NCI-H82 (cell line): Measurements from ENCODE around the gene RETREG1.
"Not testable (repeated sequence)": the region's sequence is repeated elsewhere in the genome, so short reads cannot be mapped to it uniquely, and the experiment has no call there.

ENCODE experiments used
- DNase-seq: peaks from one replicate; lab custom pipeline; 2025; lab: John Stamatoyannopoulos, UW

The RETREG1 gene

GRCh38 chr5:16487456-16487855, 129.3 kb downstream of the RETREG1 start:
- no peak for DNase-seq

DNA sequence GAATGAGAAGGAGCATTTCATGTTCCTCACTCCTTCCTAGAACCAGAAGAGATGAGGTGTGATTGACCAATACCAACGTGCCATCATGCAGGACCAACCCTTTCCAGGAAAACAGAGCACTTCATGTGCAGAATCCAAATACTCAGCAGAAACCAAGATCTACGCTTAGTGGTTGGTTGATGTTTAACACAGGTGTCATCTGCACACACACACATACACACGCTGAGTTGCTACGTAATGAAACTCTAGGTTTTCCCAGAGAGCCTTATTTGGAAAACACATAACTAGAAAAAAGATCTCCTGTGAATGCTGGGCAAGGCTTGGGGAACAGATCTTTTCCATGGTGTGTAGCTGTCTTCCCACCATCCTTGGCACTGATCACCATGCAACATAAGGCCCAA, 130.1 kb downstream of the RETREG1 start:
- no peak for DNase-seq

DNA sequence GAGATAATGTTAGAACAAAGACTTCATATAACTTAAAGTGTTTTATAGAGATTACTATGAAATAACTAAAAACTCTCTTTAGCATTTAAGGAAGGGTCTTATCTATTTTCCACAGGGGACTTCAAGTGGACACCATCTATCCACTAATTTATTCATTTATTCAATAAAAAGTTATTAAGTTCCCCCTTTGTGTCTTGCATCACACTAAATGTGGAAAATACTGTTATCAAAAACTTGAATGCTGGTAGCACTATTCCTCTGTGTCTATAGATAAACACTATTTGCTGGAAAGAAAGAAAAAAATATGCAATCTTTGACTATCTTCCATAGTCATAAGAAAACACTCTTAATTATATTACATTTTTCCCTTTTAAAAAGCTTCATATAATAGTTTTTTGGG, 131.1 kb downstream of the RETREG1 start:
- no peak for DNase-seq

DNA sequence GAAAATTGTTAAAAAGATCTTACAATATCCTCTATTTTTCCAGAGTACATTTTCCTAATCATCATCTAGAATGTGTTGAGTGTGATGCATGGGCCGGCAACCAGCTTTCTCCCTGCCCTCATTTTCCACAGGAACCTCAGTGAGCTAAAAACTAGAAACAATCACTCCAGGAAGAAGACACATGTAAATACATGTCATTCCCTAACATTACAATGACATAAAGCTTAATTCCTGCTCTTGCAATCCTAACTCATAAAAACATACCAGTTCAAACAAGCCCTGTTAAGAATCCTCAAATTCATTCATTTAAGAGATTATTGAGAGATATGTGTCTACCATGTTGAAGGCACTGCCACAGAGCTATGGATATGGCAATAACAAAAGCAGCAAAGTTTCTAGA, 132.7 kb downstream of the RETREG1 start:
- no peak for DNase-seq

DNA sequence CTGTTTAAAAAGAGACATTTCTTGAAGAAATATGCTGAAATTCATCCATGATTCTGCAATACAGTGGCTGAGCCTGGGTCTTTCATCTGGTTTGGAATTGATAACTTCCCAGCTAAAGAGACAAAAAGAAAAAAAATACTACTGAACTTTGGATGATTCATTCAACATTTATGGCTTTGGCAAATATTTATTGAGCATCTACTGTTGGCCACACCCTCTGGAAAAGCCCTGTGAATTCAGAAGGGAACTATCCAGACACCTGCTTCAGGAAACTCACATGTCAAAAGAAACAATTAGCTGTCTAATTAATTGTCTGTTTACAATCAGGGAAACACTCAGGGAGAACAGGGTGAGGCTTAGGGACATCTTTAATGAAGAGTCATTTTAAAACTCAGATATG, 133.4 kb downstream of the RETREG1 start:
- DNase-seq, result no peak

DNA sequence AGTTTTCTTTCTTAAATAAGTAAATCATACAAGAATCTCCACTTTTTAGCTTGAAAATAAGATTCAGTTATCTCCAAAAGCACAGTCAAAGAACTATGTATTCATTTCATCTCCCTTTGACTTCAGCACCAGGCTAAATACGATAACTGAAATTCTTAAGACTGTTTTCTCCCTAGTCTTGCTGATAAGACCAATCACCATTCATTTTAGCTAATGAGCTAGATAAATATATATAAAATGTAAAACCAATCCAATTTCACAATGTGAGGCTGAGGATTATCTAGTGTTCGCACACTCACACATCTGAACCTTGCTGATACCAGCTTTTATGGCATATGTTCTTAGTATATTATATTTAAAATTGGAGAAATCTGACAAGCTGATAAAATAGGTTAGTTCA, 133.9 kb downstream of the RETREG1 start:
- no peak for DNase-seq

GRCh38 chr5:16480821-16481538, 135.8 kb downstream of the RETREG1 start:
- peak; percentile 44 for DNase-seq

DNA sequence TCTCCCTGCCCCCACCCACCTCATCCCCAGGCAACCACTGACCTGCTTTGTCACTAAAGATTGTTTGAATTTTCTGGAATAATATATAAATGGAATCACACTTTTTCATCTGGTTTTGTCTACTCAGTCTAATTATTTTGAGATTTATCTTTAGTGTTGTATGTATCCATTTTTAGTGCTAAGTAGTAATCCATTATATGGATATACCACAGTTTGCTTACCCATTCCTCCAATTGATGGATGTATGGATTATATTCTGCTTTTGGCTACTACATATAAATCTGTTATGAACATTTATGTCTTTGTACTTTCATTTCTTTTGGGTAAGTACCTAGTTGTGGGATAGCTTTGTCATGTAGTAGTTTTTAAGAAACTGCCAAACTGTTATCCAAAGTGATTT, 136.7 kb downstream of the RETREG1 start:
- no peak for DNase-seq

DNA sequence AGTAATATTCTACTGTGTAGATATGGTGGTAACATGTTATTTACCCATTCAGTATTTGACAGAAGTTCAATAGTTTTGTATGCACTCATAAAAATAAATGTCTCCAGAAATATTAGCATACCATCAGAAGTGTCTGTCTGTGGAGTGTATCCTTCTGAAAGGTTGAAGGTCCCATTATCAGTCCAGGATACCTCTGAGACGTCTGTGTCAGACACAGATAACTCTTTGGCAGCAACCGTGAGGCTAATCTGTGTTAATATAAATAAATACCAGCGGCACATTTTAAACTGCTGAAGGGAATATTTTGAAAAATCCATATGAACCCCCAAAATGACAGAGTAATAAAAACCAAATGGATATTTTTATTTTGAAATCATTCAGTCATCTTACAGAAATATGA, 139.3 kb downstream of the RETREG1 start:
- DNase-seq, result no peak

GRCh38 chr5:16476417-16476816, 140.4 kb downstream of the RETREG1 start:
- DNase-seq, result not testable (repeated sequence)

GRCh38 chr5:16471387-16471786, 145.4 kb downstream of the RETREG1 start:
- DNase-seq, result no peak

GRCh38 chr5:16467363-16468219, 149.2 kb downstream of the RETREG1 start:
- DNase-seq, result peak; percentile 64

- DNase-seq, result peak; percentile 94
These were observed 151.0 kb downstream of the RETREG1 start, which contains the start of gene ZNF622 for GRCh38 chr5:16465544-16466432. TSS of gene ZNF622 (minus strand) at chr5:16465800. CDS start at chr5:16465665, 135 bp downstream.

- peak; percentile 34 for DNase-seq
These were observed 151.9 kb downstream of the RETREG1 start for GRCh38 chr5:16464664-16465543.

DNA sequence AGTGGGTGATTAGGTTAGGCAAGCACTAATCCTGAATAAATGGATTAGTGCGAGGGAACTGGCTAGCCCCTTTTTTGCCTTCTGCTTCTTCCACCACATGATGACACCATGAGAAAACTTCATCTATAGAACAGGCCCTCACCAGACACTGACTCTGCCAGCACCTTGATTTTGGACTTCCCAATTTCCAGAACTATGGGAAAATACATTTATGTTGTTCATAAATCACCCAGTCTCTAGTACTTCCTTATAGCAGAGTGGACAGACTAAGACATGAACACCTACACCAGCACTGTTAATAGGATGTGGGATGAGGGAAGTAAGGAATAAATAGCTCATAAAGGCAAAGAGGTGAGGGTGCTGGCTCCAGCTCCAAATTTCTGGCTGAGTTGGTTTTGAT, 152.6 kb downstream of the RETREG1 start:
- peak; percentile 90 for DNase-seq

GRCh38 chr5:16461782-16462181, 155.0 kb downstream of the RETREG1 start:
- no peak for DNase-seq

- no peak for DNase-seq
These were observed 155.8 kb downstream of the RETREG1 start for GRCh38 chr5:16461026-16461425.

GRCh38 chr5:16459451-16459850, 157.3 kb downstream of the RETREG1 start:
- DNase-seq, result no peak

DNA sequence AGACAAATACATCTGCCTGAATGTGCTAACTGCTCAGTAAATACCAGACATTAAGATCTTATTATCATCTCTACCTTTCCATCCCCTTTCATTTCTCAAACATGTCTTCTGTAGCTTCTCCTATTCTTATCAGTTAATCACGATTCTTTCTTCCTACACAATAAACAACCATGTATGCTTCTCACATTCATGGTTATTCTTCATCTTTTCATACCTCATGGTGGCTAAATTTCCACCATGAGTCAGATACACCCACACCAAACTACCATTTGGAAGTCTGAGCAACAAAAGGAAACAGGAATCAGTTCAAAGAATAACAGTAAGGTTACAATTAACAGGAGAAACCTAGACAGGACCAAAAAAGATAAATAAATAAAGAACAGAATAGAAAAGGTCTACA, 158.9 kb downstream of the RETREG1 start:
- DNase-seq, result no peak

GRCh38 chr5:16457451-16457850, 159.3 kb downstream of the RETREG1 start:
- DNase-seq, result peak; percentile 19
